ENCODE results near the gene GPR137B.
A peak's percentile ranks its signal among the peaks of the same experiment; 100 is the strongest.

The GPR137B gene

GRCh38 chr1:236114076-236114747 lies 28.1 kb upstream of the GPR137B start:
- DNase-seq: no peak

GRCh38 chr1:236117710-236118109 lies 24.6 kb upstream of the GPR137B start:
- no peak for DNase-seq

GRCh38 chr1:236119943-236120484 lies 22.3 kb upstream of the GPR137B start:
- no peak for DNase-seq

- no peak for DNase-seq
These were observed 21.6 kb upstream of the GPR137B start for GRCh38 chr1:236120721-236121153.

DNA sequence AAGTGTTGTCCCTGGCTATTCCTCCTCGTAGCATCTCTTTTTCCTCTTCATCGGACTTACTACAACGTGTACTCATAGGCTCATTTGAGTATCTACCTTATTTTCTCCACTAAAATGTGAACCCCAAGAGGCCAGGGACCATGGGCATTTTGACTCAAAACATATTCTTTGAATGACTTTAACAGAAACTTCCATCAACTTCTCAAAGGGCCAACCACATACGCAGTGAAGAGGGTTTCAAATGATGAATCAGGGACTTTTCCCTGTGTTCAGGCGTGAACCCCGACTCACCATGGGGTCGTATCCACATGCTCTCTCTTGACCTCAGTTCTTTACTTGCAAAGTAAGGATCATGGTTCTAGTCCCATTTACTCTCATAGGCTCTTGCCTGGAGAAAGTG lies 20.2 kb upstream of the GPR137B start:
- DNase-seq: no peak

GRCh38 chr1:236123563-236123962 lies 18.8 kb upstream of the GPR137B start:
- no peak for DNase-seq

DNA sequence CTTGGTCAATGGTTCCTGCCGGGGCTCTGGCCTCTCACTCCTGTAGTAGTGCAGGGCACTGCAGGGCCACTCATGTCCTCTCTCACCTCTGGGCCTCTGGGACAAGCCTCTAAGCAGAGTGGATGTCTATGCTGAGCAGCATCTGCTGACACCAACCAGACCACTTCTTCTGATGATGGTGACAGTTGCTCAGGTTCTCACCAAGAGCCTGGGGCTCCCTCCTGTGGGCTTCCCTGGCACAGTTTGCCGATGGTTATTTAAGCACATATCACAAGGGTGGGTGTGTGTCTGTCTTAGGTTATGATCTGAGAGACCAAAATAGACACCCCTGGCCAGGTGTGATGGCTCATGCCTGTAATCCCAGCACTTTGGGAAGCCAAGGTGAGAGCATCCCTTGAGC lies 17.4 kb upstream of the GPR137B start:
- DNase-seq: no peak

DNA sequence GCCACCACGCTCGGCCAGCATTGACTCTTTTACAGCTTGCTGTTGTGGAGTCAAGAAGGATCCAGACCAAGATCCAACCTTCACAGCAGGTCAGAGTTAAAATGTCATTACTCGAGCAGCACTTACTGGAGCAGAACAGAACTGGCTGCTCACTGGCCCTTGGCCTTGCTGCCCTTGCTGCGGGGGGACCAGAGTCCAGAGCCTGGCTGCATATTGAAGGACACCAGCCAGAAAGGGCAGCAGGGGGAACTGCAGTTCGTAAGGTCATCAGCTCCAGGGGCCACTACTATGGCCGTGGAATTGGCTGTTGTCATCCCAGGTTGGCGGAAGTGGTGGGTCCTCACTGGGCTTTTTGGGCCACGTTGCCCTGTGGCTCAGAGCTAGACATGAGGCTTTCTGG lies 15.3 kb upstream of the GPR137B start:
- no peak for DNase-seq

DNA sequence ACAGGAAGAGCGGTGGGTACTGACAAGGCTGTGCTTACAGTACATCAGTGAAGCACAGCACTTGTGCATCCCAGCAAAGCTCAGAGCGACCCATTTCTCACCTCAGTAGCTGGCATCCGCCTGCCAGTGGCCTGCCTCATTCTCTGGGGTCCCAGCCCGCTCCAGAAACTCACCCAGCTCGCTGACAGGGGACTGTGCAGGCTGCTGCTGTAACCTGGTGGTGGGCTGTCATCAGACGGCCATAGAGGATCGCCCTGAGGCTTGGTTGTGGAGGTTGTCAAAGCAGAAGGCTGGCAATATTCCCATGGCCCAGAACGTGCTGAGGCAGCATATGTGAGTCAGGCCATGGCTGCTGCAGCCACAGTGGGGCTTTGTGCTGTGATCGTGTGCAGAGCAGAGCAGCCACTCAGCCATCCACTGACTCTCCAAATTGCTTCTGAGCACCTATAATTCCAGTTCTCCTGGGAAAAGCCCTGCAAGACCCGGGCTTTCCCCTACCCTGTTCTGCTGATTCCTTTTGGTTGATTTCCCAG lies 13.6 kb upstream of the GPR137B start:
- DNase-seq: no peak

DNA sequence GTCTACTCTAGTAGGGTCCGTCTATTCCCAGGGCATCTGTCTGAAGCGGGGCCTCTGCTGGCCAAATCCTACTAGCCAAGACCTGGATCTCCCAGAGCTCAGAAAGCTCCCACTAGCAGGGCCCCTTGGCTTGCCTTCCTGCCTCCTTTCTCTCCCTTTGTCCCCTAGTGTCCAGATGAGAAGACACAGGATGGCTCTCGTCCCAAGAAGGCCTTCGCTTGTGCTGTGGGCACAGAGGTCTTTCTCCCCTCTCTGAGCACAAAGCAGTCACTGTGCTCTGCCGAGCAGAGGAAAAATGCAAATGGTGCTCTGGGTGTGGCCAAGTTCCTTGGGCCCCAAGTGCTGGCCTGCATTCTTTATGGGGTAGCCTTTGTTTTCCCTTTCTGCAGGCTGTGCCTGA lies 13.0 kb upstream of the GPR137B start:
- DNase-seq: no peak

DNA sequence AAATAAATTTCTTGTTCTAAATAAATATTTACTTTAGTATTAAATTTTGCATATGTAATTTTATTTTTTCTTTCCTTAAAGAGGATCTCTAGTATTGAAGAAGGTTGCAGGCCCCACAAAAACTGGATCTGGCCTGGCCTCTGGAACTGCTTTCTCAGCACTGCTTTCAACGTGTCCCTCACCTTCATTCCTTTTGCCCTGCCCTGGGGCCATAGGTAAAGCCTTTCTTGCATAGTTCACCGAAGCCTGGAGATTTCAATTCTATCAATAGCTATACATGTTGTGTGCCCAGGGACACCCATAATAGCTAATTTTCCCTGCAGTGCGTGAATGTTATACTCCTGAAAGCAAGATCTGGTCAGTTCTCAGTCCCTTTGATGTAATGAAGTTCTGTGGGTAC lies 12.0 kb upstream of the GPR137B start:
- no peak for DNase-seq

- DNase-seq: no peak
These were observed 10.4 kb upstream of the GPR137B start for GRCh38 chr1:236131916-236132315.

GRCh38 chr1:236132420-236133046 lies 9.8 kb upstream of the GPR137B start:
- no peak for DNase-seq

GRCh38 chr1:236133339-236133738 lies 9.0 kb upstream of the GPR137B start:
- DNase-seq: no peak

DNA sequence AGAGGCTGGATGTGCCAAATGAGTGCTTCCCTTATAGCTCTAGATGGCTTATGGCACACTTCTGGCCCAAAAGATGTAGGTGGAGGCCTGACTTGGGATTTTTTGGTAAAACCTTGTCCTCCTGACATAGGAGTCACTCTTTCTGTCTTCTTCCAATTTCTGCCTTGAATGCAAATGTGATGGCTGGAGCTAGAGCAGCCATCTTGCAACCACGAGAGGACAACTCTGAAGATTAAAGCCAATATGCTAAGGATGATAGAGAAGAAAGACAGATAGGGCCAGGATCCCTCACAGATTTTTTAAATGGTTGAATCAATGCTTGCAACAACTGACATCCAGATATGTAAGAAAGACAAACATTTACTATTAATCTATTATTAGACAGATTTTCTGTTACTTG lies 8.5 kb upstream of the GPR137B start:
- DNase-seq: no peak

- no peak for DNase-seq
These were observed 5.0 kb upstream of the GPR137B start for GRCh38 chr1:236137285-236137852.

- no peak for DNase-seq
These were observed 2.8 kb upstream of the GPR137B start for GRCh38 chr1:236139495-236139894.

DNA sequence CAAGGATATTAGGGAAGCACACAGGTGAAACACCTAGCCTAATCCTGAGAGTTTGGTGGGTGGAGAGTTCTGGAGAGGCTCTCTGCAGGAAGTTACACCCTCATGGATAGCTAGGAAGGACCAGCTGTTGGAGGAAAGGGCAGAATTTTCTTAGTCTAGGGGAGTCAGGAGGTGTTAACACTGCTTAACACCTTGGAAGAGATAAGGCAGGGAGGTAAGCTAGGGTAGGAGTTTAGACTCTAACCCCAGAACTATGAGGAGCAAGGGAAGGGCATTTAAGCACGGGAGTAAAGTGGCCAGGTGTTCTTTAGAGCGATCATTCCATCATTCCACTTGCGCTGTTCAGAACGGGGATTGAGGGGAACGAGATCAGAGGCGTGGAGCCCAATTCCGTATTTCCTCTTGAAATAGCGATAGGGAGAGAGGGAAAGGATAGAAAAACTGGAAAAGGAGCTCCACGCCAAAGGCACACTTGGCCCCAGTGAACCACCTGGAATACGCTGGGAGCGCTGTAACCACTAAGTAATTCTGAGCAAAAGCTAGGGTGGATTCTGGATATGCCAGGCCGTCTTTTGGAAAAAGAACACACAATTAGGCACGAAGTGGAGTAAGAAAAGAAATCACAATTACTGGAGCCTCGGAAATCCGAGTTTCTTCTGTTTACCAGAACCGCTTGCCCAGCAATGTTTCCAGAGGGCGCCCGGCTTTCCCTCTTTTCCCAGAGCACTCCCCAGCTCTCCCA lies 1.5 kb upstream of the GPR137B start:
- DNase-seq: no peak

- peak; percentile 19 for DNase-seq
These were observed 689 bp upstream of the GPR137B start for GRCh38 chr1:236141447-236142252.

DNA sequence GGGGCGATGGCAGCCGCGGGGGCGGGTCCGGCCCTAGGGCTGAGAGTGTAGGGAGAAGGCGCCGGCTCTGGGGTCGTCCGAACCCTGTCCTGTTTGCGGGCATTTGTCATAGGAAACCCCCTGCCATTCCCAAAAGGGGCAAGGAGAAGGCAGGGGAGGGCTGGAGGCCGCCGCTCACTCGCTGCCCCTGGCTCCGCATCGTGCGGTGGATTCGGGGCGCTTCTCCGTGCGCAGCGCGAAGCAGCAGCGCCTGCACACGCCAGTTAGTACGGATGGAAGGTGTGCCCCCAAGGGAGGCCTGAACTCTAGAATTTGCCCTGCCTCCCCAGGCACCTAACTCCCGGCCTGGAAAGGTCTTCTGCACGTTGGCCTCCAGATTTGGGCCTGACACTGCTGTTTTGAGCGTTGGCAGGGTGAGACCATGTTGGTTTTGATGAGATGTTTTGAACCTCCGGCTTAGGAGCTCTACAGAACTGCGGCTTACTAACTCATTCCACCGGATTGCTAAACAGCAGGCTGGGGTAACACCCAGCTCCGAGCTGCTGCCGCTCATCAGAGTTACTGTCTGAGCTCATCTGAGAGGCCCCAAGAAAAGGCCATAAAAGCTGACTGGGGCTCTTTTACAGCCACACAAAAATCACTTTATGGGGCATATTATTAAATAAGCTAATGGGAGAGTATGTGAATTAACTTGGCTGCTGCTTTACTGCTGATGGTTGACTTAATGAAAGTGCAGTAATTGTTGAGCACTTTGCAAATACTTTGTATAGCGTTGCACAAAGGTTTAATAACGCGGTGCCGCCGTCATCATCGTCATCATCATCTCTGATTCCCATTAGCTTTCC lies 987 bp downstream of the GPR137B start:
- DNase-seq: peak; percentile 42

GRCh38 chr1:236144033-236144432 lies 1.7 kb downstream of the GPR137B start:
- DNase-seq: no peak
